Effector memory CD8-positive, alpha-beta T cell (primary cell): ENCODE measurements around the gene MCHR2.
"Not testable (repeated sequence)": the region's sequence is repeated elsewhere in the genome, so short reads cannot be mapped to it uniquely, and the experiment has no call there.

Source experiments
- ATAC-seq: fragments of 150-1000 bp; cut with Tn5 transposase; replicated peaks from 2 replicates; pipeline ENCODE4 v1.10.0; 2021; ENCODE audit warnings: mild to moderate bottlenecking, moderate library complexity
- DNase-seq, 3 experiments: peaks; one replicate each; pipeline ENCODE4 v3.0.0; 2021
- H3K27ac Mint-ChIP-seq, 2 donors: one replicate each; pipeline ENCODE4 v1.8.0; 2022; ENCODE audit warnings: mild to moderate bottlenecking in 2 of 2, mixed read lengths in 2 of 2, moderate library complexity in 2 of 2
- H3K27me3 Mint-ChIP-seq, 2 donors: one replicate each; pipeline ENCODE4 v1.8.0; 2022; ENCODE audit warnings: mixed read lengths in 2 of 2
- H3K36me3 Mint-ChIP-seq: one replicate; pipeline ENCODE4 v1.8.0; 2022; ENCODE audit warnings: mild to moderate bottlenecking, moderate library complexity, mixed read lengths; ENCODE audit not compliant: insufficient read depth
- H3K4me1 Mint-ChIP-seq, 2 donors: one replicate each; pipeline ENCODE4 v1.8.0; 2022; ENCODE audit warnings: low read depth in 2 of 2, mixed read lengths in 2 of 2
- H3K4me3 Mint-ChIP-seq, 2 donors: one replicate each; pipeline ENCODE4 v1.8.0; 2022; ENCODE audit warnings: mild to moderate bottlenecking in 2 of 2, mixed read lengths in 2 of 2, moderate library complexity in 2 of 2
- H3K9me3 Mint-ChIP-seq, 2 donors: one replicate each; pipeline ENCODE4 v1.8.0; 2022; ENCODE audit warnings: mixed read lengths in 2 of 2
- total RNA-seq, 9 experiments: gene quantifications; one replicate each; lab custom pipeline; 2026; lab: John Stamatoyannopoulos, UW

MCHR2 gene
- 0 reads per million in 9 experiments for total RNA-seq

DNA sequence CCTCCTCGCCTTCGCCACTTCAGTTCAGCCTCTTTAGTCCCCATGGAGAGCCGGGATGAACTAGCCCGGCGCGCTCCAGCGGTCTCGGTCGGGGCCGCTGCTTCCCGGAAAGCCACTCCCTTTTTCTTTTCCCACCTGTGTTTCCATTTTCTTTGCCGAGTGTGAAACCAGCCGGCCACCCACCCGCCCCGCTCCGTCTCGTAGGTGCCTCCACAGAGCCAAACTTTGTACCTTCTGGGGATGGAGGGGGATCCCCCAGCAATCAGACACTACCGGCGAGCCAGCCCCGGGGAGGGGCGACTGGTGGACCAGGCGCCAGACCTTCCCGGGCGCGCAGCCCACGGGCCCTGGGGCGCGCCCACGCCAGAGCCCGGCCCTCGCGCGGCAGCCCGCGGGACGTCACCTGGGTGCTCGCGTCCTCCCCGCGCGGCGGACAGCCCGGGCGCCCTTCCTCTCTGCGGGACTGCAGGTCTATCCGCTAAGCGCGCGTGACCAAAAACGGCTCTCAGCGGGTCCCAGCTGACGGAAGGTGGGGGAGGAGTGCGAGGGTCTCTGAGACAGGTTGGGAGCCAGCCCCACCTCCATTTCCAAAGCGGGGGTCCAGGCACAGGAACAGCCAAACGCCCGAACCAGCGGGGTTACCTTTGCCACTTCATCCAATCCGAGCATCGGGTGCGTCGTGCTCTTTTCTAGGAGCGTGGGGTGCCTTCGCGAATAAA lies at the start of gene MCHR2:
Gene MCHR2 (minus strand): TSS at position 691 of the 719 bp plus-strand sequence. CDS start 38,076 bp downstream, outside the sequence.
- Mint-ChIP-seq H3K4me3 (no peak within 1 kb of the TSS), H3K4me1 (no peaks in the 10 kb centered on the region), H3K27ac (no peak within 1 kb of the TSS), H3K36me3 (no peaks in the 10 kb centered on the region), H3K9me3 (no peaks in the 10 kb centered on the region), H3K27me3 (peaks cover 39 to 53% of the 10 kb centered on the region in 2 donors)
- ATAC-seq (no peak), DNase-seq (no peak)

- not testable (repeated sequence) for H3K4me1 Mint-ChIP-seq, DNase-seq, H3K27ac Mint-ChIP-seq, H3K4me3 Mint-ChIP-seq, ATAC-seq, H3K36me3 Mint-ChIP-seq, H3K9me3 Mint-ChIP-seq
- H3K27me3 Mint-ChIP-seq = peaks cover 7 to 15% of the 10 kb centered on the region in 2 donors
Measured at GRCh38 chr6:100038546-100038945, 44.5 kb upstream of the MCHR2 start.

DNA sequence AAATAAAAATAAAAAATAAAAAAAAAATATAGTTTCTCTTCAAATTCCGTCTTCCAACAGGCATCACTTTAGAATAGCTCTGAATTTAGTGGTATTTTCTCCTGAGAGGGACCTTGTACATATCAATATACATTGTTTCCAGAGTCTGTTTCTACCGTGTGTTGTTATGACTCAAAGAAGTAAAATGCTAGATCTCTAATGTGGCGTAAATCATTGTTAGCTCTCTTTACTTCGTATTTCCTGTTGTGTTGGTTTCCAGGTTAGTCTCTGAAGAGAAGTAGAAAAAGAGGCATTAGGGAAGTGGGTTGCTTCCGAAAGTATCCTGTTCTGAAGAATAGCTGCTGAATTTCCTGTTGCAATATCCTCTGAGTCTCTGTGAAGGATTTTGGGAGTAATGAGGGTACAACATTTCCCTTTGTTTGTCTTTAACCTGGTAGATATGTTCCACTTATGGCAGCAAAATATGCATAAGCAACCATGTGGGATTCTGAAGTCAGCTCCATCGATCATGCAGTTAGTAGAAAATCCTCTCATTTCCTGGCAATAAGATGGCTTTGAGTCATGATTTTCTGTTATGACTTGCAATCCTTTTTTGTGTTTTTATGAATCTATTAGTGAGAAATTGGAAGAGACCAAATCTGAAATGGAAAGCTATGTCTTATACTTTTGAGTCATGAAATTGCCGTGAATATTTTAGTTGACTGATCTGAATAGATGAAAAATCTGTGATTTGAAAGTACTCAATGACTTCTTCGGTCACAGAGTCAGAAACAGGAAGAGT lies 42.0 kb upstream of the MCHR2 start:
- Mint-ChIP-seq H3K27me3 (peaks cover 7 to 12% of the 10 kb centered on the region in 2 donors), H3K36me3 (no peaks in the 10 kb centered on the region)
- no peak for ATAC-seq

GRCh38 chr6:100023798-100024197 lies 29.8 kb upstream of the MCHR2 start:
- Mint-ChIP-seq H3K9me3 (no peaks in the 10 kb centered on the region), H3K4me3 (no peak overlapping the region), H3K27me3 (peaks cover 0 to 4% of the 10 kb centered on the region in 2 donors), H3K4me1 (no peaks in the 10 kb centered on the region), H3K27ac (no peak overlapping the region), H3K36me3 (peaks cover 2% of the 10 kb centered on the region)
- DNase-seq (no peak), ATAC-seq (no peak)

More for the DNA sequence above, 42.0 kb upstream of the MCHR2 start:
- Mint-ChIP-seq H3K4me3 (no peak overlapping the region), H3K9me3 (peaks cover 2 to 5% of the 10 kb centered on the region in 2 donors), H3K27ac (no peak overlapping the region), H3K4me1 (peaks cover 0 to 4% of the 10 kb centered on the region in 2 donors)
- no peak for DNase-seq

GRCh38 chr6:100022847-100023246 lies 28.8 kb upstream of the MCHR2 start:
- H3K4me1 Mint-ChIP-seq = no peaks in the 10 kb centered on the region
- no peak for DNase-seq
- H3K27me3 Mint-ChIP-seq = peaks cover 0 to 9% of the 10 kb centered on the region in 2 donors
- peaks cover 1 to 4% of the 10 kb centered on the region in 2 donors for H3K9me3 Mint-ChIP-seq
- H3K4me3 Mint-ChIP-seq = no peak overlapping the region
- no peak for ATAC-seq
- H3K36me3 Mint-ChIP-seq = peaks cover 2% of the 10 kb centered on the region
- H3K27ac Mint-ChIP-seq = no peak overlapping the region

DNA sequence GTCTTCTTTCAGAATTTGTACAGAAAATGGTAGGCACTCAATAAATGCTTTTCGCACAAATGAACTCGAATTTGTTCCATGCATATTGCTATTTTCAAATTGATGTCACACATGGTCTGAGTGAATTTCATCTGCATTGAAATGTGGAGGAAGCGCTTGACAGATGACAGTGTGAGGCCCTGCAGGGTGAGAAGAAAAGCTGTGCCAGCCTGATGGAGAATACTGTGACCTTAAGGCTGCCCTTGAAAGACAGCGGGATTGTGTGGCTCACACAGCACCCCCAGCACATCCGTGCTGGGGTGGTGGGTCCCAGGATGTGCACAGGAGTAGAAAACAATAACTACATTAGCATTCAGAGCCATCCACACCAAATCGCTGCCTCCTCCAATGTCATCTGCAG lies 14.8 kb upstream of the MCHR2 start:
- H3K27me3 Mint-ChIP-seq = peaks cover 21 to 23% of the 10 kb centered on the region in 2 donors

DNA sequence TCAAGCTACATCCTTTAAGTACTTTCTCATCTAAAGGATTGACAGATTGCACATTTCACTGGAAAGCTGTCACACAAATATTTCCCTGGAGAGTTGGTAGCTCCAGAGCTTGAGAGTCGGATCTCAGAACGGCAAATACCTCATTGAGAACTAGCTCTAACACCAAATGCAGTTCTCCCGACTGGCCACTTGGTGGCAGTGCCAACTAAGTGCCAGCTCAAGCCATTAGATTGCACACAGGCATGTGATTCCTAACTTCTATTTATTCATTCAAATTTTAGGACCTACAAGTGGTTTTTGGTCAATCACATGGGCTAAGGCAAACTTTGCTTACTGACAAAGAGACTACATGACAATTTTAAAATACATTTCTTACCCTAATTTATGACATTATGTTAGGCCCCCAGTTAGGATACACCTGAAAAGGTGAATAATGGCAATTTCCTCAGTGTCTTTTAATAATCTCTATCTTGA lies 7.9 kb upstream of the MCHR2 start:
- no peaks in the 10 kb centered on the region for H3K9me3 Mint-ChIP-seq
- peaks cover 22 to 49% of the 10 kb centered on the region in 2 donors for H3K27me3 Mint-ChIP-seq
- DNase-seq (peak; percentile 10 to 22 (median 10)), ATAC-seq (peak; percentile 61)
- H3K4me1 Mint-ChIP-seq = no peaks in the 10 kb centered on the region
- no peak overlapping the region for H3K4me3 Mint-ChIP-seq
- no peak overlapping the region for H3K27ac Mint-ChIP-seq
- no peaks in the 10 kb centered on the region for H3K36me3 Mint-ChIP-seq

More for the DNA sequence above, 14.8 kb upstream of the MCHR2 start:
- ATAC-seq (no peak), DNase-seq (no peak)
- Mint-ChIP-seq H3K27ac (no peak overlapping the region), H3K9me3 (no peaks in the 10 kb centered on the region), H3K4me1 (no peaks in the 10 kb centered on the region), H3K36me3 (no peaks in the 10 kb centered on the region), H3K4me3 (no peak overlapping the region)

DNA sequence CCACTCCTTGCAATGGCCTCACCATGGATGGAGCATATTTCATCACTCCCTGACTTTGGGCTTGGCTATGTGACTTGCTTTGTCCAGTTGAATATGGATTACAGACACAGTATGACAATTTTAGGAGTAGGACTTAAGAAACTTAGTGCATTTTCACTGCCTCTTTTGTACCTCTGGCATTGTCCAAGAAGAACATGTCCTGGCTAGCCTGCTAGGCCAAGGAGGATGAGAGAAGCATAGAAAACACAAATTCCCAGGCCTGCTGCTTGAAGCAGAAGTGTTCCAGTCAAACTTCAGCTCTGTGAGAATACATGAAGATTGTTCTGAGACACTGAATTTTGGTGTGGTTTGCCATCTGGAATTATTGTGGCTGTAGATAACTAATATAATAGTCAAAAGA lies 3.1 kb upstream of the MCHR2 start:
- H3K27ac Mint-ChIP-seq = no peak overlapping the region
- no peak for ATAC-seq
- H3K4me3 Mint-ChIP-seq = no peak overlapping the region
- no peak for DNase-seq
- H3K4me1 Mint-ChIP-seq = no peaks in the 10 kb centered on the region
- no peaks in the 10 kb centered on the region for H3K9me3 Mint-ChIP-seq
- H3K36me3 Mint-ChIP-seq = no peaks in the 10 kb centered on the region
- peaks cover 51 to 60% of the 10 kb centered on the region in 2 donors for H3K27me3 Mint-ChIP-seq

DNA sequence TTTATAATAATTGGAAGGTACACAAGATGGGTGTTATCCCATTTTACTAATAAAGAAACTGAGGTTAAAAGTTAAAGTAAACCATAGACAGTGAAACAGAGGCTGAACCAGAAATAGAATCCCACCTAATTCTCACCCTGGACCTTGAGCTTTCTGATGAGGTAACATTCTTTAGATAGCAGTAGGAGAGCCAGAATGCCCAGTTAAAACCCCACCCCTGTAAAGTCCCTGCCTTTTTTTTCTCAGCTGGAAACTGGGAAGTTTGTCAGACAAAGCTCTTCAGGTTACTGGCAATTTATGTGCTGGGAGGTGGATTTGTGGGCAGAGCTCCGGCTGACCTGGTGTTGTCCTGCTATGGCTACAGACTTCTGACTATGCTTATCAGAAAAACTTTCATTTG lies 1.9 kb upstream of the MCHR2 start:
- no peaks in the 10 kb centered on the region for H3K9me3 Mint-ChIP-seq
- no peak overlapping the region for H3K4me3 Mint-ChIP-seq
- H3K4me1 Mint-ChIP-seq = no peaks in the 10 kb centered on the region
- ATAC-seq = no peak
- no peak overlapping the region for H3K27ac Mint-ChIP-seq
- H3K27me3 Mint-ChIP-seq = peaks cover 43 to 59% of the 10 kb centered on the region in 2 donors
- no peak for DNase-seq
- no peaks in the 10 kb centered on the region for H3K36me3 Mint-ChIP-seq

DNA sequence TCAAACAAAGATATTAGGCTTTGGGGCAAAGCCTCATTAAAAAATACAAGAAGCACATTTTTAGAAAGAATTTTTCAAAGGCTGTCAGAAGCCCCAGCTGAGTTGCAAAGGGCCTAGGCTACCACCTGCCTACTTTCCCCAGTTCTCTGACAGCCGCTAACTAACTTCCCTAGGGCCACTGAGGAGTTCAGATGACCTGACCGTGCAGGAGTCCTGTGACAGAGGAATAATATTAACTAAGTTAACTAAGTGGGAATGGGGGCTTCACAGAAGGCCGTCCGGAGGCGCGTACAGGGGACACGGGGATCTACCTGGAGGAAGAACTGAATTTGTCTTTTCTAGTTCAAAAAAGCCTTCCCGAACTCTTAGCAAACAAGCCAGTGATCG lies 884 bp downstream of the MCHR2 start:
- H3K4me3 Mint-ChIP-seq = no peak overlapping the region
- no peaks in the 10 kb centered on the region for H3K4me1 Mint-ChIP-seq
- ATAC-seq = no peak
- no peaks in the 10 kb centered on the region for H3K9me3 Mint-ChIP-seq
- no peaks in the 10 kb centered on the region for H3K36me3 Mint-ChIP-seq
- peaks cover 39 to 56% of the 10 kb centered on the region in 2 donors for H3K27me3 Mint-ChIP-seq
- no peak for DNase-seq
- no peak overlapping the region for H3K27ac Mint-ChIP-seq

DNA sequence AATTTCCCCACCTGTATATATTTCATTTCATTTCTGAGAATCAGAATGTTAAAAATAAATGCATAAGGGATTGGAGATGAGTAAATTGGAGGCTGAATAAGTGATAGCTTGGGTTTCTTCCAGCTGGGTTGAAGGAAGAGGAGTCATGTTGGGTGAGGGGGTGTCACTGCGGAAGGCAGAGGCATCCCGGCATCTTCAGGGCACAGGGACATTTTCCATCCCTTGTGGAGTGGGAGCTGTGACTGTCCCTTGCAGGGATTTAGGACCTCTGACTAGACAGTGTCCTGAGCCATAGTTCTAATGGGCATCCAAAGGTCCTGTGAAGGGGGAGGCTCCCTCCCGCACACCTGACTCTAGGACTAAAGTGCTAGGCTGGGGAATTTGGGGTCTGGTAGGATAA lies 2.1 kb downstream of the MCHR2 start:
- H3K36me3 Mint-ChIP-seq = no peaks in the 10 kb centered on the region
- H3K4me3 Mint-ChIP-seq = no peak overlapping the region
- no peaks in the 10 kb centered on the region for H3K9me3 Mint-ChIP-seq
- DNase-seq = no peak
- ATAC-seq = no peak
- H3K27me3 Mint-ChIP-seq = peaks cover 39 to 56% of the 10 kb centered on the region in 2 donors
- no peaks in the 10 kb centered on the region for H3K4me1 Mint-ChIP-seq
- no peak overlapping the region for H3K27ac Mint-ChIP-seq

GRCh38 chr6:99980741-99981140 lies 13.3 kb downstream of the MCHR2 start:
- H3K27ac Mint-ChIP-seq = no peak overlapping the region
- H3K36me3 Mint-ChIP-seq = no peaks in the 10 kb centered on the region
- no peaks in the 10 kb centered on the region for H3K4me1 Mint-ChIP-seq
- H3K4me3 Mint-ChIP-seq = no peak overlapping the region
- peaks cover 1 to 15% of the 10 kb centered on the region in 2 donors for H3K27me3 Mint-ChIP-seq
- no peak for ATAC-seq
- H3K9me3 Mint-ChIP-seq = no peaks in the 10 kb centered on the region
- no peak for DNase-seq

DNA sequence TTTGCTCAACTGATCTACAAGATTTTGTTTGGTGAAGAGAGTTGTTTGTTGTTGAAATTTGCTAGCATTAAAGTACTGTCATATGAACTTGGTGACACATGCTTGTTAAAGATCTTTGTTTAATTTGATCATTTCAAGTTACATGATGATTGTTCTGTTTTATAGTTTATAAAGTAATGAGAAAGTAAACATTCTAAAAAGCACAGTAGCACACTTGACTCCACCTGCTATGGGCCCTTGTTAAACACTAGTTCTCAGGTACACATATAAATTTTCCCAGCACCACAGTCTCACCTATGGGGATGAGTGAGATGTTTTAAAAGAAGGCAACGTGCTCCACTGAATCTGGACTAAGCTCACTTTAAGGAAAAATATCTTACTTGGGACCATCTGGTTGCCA lies 14.1 kb downstream of the MCHR2 start:
- no peak for DNase-seq
- no peak overlapping the region for H3K4me3 Mint-ChIP-seq
- peaks cover 9 to 11% of the 10 kb centered on the region in 2 donors for H3K27me3 Mint-ChIP-seq
- H3K9me3 Mint-ChIP-seq = no peaks in the 10 kb centered on the region
- H3K36me3 Mint-ChIP-seq = no peaks in the 10 kb centered on the region
- ATAC-seq = no peak
- no peak overlapping the region for H3K27ac Mint-ChIP-seq
- H3K4me1 Mint-ChIP-seq = no peaks in the 10 kb centered on the region

- no peak for ATAC-seq
- DNase-seq = no peak
- Mint-ChIP-seq H3K9me3 (no peaks in the 10 kb centered on the region), H3K4me3 (no peak overlapping the region), H3K27ac (no peak overlapping the region), H3K4me1 (no peaks in the 10 kb centered on the region), H3K27me3 (no peaks in the 10 kb centered on the region), H3K36me3 (no peaks in the 10 kb centered on the region)
Measured at GRCh38 chr6:99967052-99967451, 27.0 kb downstream of the MCHR2 start.
